Neural cell (in vitro differentiated cells): Measurements from ENCODE around the gene PABPC1L. TPM values are rescaled to one million over a fixed set of nuclear protein-coding genes. Genes with fewer than 3 reads are reported as not detected.

ENCODE experiments used
- H2AFZ ChIP-seq: fragments of 200-600, 300-800 bp; sonication (generic), shearing (Covaris generic); 2 replicates; pipeline ENCODE4 v1.6.0; 2014; ENCODE audit warnings: low read depth, mild to moderate bottlenecking, antibody characterized with exemption, low read length, moderate library complexity
- H3F3A ChIP-seq: fragments of 200-600 bp; shearing (Covaris generic); 2 replicates; pipeline ENCODE4 v1.6.1; 2016; ENCODE audit warnings: mild to moderate bottlenecking, moderate library complexity, mixed read lengths, antibody characterized with exemption, low read length; ENCODE audit not compliant: insufficient read depth, poor library complexity, severe bottlenecking
- H3K27ac ChIP-seq: fragments of 200-600, 300-800 bp; sonication (generic), shearing (Covaris generic); 2 replicates; pipeline ENCODE4 v1.5.1; 2014; ENCODE audit warnings: mild to moderate bottlenecking, low read length, moderate library complexity
- H3K27me3 ChIP-seq: fragments of 300-800, 200-600 bp; sonication (generic), shearing (Covaris generic); 2 replicates; pipeline ENCODE4 v1.6.0; 2014; ENCODE audit warnings: mild to moderate bottlenecking, low read depth, low read length, moderate library complexity; ENCODE audit not compliant: insufficient read depth
- H3K36me3 ChIP-seq: fragments of 300-800, 200-600 bp; sonication (generic), shearing (Covaris generic); 2 replicates; pipeline ENCODE4 v1.5.1; 2014; ENCODE audit warnings: mild to moderate bottlenecking, antibody characterized with exemption, low read length, moderate library complexity; ENCODE audit not compliant: insufficient read depth
- H3K4me2 ChIP-seq: fragments of 300-800, 200-600 bp; sonication (generic), shearing (Covaris generic); 2 replicates; pipeline ENCODE4 v1.6.0; 2014; ENCODE audit warnings: mild to moderate bottlenecking, low read length
- H3K4me3 ChIP-seq: fragments of 300-800, 200-600 bp; sonication (generic), shearing (Covaris generic); 2 replicates; pipeline ENCODE4 v1.5.1; 2014; ENCODE audit warnings: mild to moderate bottlenecking, low read length, moderate library complexity
- H3K79me2 ChIP-seq: fragments of 200-600 bp; shearing (Covaris generic); replicated peaks from 2 replicates; pipeline ENCODE4 v1.6.0; 2014; ENCODE audit warnings: mild to moderate bottlenecking, low read length, moderate library complexity; ENCODE audit not compliant: insufficient read depth
- H3K9ac ChIP-seq: fragments of 300-800, 200-600 bp; sonication (generic), shearing (Covaris generic); 2 replicates; pipeline ENCODE4 v1.6.1; 2016; ENCODE audit warnings: mild to moderate bottlenecking, low read length, mixed read lengths
- H3K9me2 ChIP-seq: fragments of 200-600 bp; shearing (Covaris generic); 2 replicates; pipeline ENCODE4 v1.6.1; 2016; ENCODE audit warnings: mild to moderate bottlenecking, low read length, mixed read lengths; ENCODE audit not compliant: insufficient read depth
- H3K9me3 ChIP-seq: fragments of 200-600, 300-800 bp; sonication (generic), shearing (Covaris generic); 2 replicates; pipeline ENCODE4 v1.6.1; 2016; ENCODE audit warnings: mild to moderate bottlenecking, mixed run types, low read length, moderate library complexity, mixed read lengths
- H4K20me1 ChIP-seq: fragments of 200-600 bp; shearing (Covaris generic); 2 replicates; pipeline ENCODE4 v1.6.1; 2016; ENCODE audit warnings: mild to moderate bottlenecking, mixed run types; ENCODE audit not compliant: insufficient read depth
- EP300 ChIP-seq: fragments of 450-650 bp; conservative IDR thresholded peaks from 2 replicates; pipeline ENCODE4 v1.6.1; 2014; ENCODE audit warnings: antibody characterized with exemption, mild to moderate bottlenecking, moderate library complexity; ENCODE audit not compliant: poor library complexity, severe bottlenecking
- EZH2 ChIP-seq: fragments of 200-600, 300-800 bp; shearing (Covaris generic), sonication (generic); IDR thresholded peaks from 2 replicates; pipeline ENCODE4 v1.6.1; 2014; ENCODE audit warnings: antibody characterized with exemption, low read length, borderline replicate concordance, mild to moderate bottlenecking; ENCODE audit not compliant: insufficient read depth, poor library complexity, severe bottlenecking
- MXI1 ChIP-seq: fragments of 450-650 bp; conservative IDR thresholded peaks from 2 replicates; pipeline ENCODE4 v1.6.1; 2014; ENCODE audit warnings: antibody characterized with exemption, mild to moderate bottlenecking; ENCODE audit not compliant: poor library complexity, severe bottlenecking
- POLR2AphosphoS5 ChIP-seq: IDR thresholded peaks from 2 replicates; pipeline ENCODE4 v1.6.1; 2012
- RAD21 ChIP-seq: fragments of 450-650 bp; conservative IDR thresholded peaks from 2 replicates; pipeline ENCODE4 v1.6.1; 2014; ENCODE audit warnings: antibody characterized with exemption, mild to moderate bottlenecking, moderate library complexity
- SMC3 ChIP-seq: fragments of 450-650 bp; conservative IDR thresholded peaks from 2 replicates; pipeline ENCODE4 v1.6.1; 2014; ENCODE audit warnings: antibody characterized with exemption, mild to moderate bottlenecking, moderate library complexity; ENCODE audit not compliant: poor library complexity
- TAF1 ChIP-seq: IDR thresholded peaks from 2 replicates; pipeline ENCODE4 v1.6.1; 2012; ENCODE audit warnings: low read depth
- polyA plus RNA-seq: library from polyadenylated mRNA; depleted of rRNA; stranded (reverse); fragments of >200 nt; gene quantifications from 2 replicates; pipeline ENCODE4 v1.2.3, GENCODE V29; 2014
- TF ChIP-seq, protein P1 (sequence below): IDR thresholded peaks from 2 replicates; pipeline ENCODE4 v1.6.1; 2012; ENCODE audit warnings: borderline replicate concordance

The PABPC1L gene
- polyA plus RNA-seq, 1 donor from 2014 or later: 3.6 TPM

DNA sequence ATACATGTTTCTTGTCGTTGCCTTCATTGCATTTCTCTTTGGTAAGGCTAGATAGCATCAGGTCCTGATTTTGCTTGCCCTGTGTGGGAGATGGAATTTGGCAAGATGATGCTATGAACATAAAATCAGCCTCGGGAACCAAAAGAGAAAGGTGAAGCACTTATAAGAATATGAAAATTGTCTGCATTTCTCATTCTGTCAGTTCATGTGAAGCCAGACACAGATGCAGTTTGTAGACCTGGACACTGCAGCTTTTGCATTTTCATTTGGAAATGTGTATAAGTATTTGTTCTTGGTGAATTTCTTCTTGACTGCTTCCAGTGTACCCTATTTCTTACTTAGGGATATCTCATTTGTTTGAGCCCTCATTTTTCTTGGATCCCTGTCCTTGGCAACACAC is 23.0 kb upstream of the PABPC1L start:
- Histone ChIP-seq H3K9me3 (no peaks in the 10 kb centered on the region), H4K20me1 (peaks cover 11% of the 10 kb centered on the region), H3K4me2 (peak overlapping the region; percentile 63), H3K27ac (peak overlapping the region; percentile 88), H3K79me2 (peaks cover 59% of the 10 kb centered on the region), H3F3A (peaks cover 5% of the 10 kb centered on the region), H2AFZ (no peak overlapping the region), H3K9me2 (no peaks in the 10 kb centered on the region), H3K36me3 (peaks cover 3% of the 10 kb centered on the region), H3K27me3 (no peaks in the 10 kb centered on the region), H3K9ac (peak overlapping the region; percentile 92), H3K4me3 (peak overlapping the region; percentile 89)
- peak; percentile 70 for TF ChIP-seq TAF1
- TF ChIP-seq, protein P1, sequence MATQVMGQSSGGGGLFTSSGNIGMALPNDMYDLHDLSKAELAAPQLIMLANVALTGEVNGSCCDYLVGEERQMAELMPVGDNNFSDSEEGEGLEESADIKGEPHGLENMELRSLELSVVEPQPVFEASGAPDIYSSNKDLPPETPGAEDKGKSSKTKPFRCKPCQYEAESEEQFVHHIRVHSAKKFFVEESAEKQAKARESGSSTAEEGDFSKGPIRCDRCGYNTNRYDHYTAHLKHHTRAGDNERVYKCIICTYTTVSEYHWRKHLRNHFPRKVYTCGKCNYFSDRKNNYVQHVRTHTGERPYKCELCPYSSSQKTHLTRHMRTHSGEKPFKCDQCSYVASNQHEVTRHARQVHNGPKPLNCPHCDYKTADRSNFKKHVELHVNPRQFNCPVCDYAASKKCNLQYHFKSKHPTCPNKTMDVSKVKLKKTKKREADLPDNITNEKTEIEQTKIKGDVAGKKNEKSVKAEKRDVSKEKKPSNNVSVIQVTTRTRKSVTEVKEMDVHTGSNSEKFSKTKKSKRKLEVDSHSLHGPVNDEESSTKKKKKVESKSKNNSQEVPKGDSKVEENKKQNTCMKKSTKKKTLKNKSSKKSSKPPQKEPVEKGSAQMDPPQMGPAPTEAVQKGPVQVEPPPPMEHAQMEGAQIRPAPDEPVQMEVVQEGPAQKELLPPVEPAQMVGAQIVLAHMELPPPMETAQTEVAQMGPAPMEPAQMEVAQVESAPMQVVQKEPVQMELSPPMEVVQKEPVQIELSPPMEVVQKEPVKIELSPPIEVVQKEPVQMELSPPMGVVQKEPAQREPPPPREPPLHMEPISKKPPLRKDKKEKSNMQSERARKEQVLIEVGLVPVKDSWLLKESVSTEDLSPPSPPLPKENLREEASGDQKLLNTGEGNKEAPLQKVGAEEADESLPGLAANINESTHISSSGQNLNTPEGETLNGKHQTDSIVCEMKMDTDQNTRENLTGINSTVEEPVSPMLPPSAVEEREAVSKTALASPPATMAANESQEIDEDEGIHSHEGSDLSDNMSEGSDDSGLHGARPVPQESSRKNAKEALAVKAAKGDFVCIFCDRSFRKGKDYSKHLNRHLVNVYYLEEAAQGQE: no peak

- Histone ChIP-seq H3K9me3 (no peaks in the 10 kb centered on the region), H3K27me3 (no peaks in the 10 kb centered on the region), H3K4me2 (peak overlapping the region; percentile 63), H3F3A (peaks cover 5% of the 10 kb centered on the region), H3K4me3 (peak overlapping the region; percentile 89), H4K20me1 (peaks cover 11% of the 10 kb centered on the region), H3K9me2 (no peaks in the 10 kb centered on the region), H3K9ac (peak overlapping the region; percentile 92), H3K36me3 (peaks cover 3% of the 10 kb centered on the region), H3K79me2 (peaks cover 65% of the 10 kb centered on the region), H2AFZ (no peak overlapping the region), H3K27ac (peak overlapping the region; percentile 88)
- TF ChIP-seq RAD21 (no peak), SMC3 (no peak), TAF1 (no peak), MXI1 (no peak), EP300 (no peak), POLR2AphosphoS5 (peak; percentile 17), EZH2 (no peak)
- TF ChIP-seq, protein P1: peak; percentile 21
Measured at GRCh38 chr20:44887466-44887865, 22.4 kb upstream of the PABPC1L start.
